Uterus (tissue), 4 donors: ENCODE data around the gene DROSHA. TPM values are rescaled to one million over a fixed set of nuclear protein-coding genes. Genes with fewer than 3 reads are reported as not detected.
"Not testable (repeated sequence)": the region's sequence is repeated elsewhere in the genome, so short reads cannot be mapped to it uniquely, and the experiment has no call there.

ENCODE experiments used
- DNase-seq, 2 donors: peaks; one replicate each; pipeline ENCODE4 v3.0.0-alpha.2; 2019 to 2020
- H3K27ac ChIP-seq, 2 donors: fragments of 200-600 bp; sonication (generic); 1 replicate in 1 of 2; 2 replicates in 1 of 2; pipeline ENCODE4 v1.5.1; 2016 to 2018
- H3K27me3 ChIP-seq, 2 donors: fragments of 200-600 bp; sonication (generic); one replicate each; pipeline ENCODE4 v1.5.1; 2018 to 2019; ENCODE audit warnings: control low read depth in 1 of 2
- H3K36me3 ChIP-seq, 2 donors: fragments of 200-600 bp; sonication (generic); one replicate each; pipeline ENCODE4 v1.5.1; 2019; ENCODE audit warnings: control low read depth in 1 of 2
- H3K4me1 ChIP-seq, 2 donors: fragments of 200-600 bp; sonication (generic); one replicate each; pipeline ENCODE4 v1.5.1; 2018 to 2019; ENCODE audit warnings: control low read depth in 1 of 2
- H3K4me3 ChIP-seq, 2 donors: fragments of 200-600 bp; sonication (generic); 1 replicate in 1 of 2; 2 replicates in 1 of 2; pipeline ENCODE4 v1.5.1; 2018 to 2019; ENCODE audit warnings: mild to moderate bottlenecking in 1 of 2
- H3K9me3 ChIP-seq, 2 donors: fragments of 200-600 bp; sonication (generic); one replicate each; pipeline ENCODE4 v1.5.1; 2019; ENCODE audit warnings: control low read depth in 1 of 2
- CTCF ChIP-seq, 4 experiments: fragments of 200-600 bp in 2 of 4; fragments of 450-650 bp in 2 of 4; sonication (generic) in 2 of 4; IDR thresholded peaks; one replicate each; pipeline ENCODE4 v1.5.1; 2016 to 2019; ENCODE audit warnings: antibody characterized with exemption in 4 of 4, mild to moderate bottlenecking in 2 of 4, moderate library complexity in 1 of 4
- POLR2A ChIP-seq, 2 donors: fragments of 450-650 bp; IDR thresholded peaks; one replicate each; pipeline ENCODE4 v1.6.1; 2016; ENCODE audit warnings: antibody characterized with exemption in 2 of 2, mild to moderate bottlenecking in 1 of 2, moderate library complexity in 1 of 2
- intact Hi-C: fragments of 100-400 bp; cut with DNase I; formaldehyde crosslinking; loops from one replicate; pipeline ENCODE4 v1.15.1; 2023; ENCODE audit warnings: low total_unique reads
- total RNA-seq, 4 donors: library from RNA; depleted of rRNA in 3 of 4; stranded (reverse); fragments of >200 nt in 3 of 4; gene quantifications; one replicate each; pipeline versions ENCODE4 v1.1.0 to v1.2.4, GENCODE V29; 2014 to 2023
- donor health status: DM: yes; HTN: yes; CAD: no.

DROSHA gene
- total RNA-seq, 4 donors from 2014 or later: 17.2 to 82.1 (median 40.5) TPM

- TF ChIP-seq CTCF (IDR thresholded peaks at IDR 0.05) (no peak), POLR2A (IDR thresholded peaks at IDR 0.05) (no peak)
- no peaks in the 10 kb centered on the region for H3K36me3 ChIP-seq
- no peaks in the 10 kb centered on the region for H3K9me3 ChIP-seq
- H3K4me3 ChIP-seq: no peak overlapping the region
- intact Hi-C loops: no loop called here
- no peaks in the 10 kb centered on the region for H3K27me3 ChIP-seq
- no peak overlapping the region for H3K27ac ChIP-seq
- H3K4me1 ChIP-seq: no peaks in the 10 kb centered on the region
- DNase-seq: no peak
These were observed 20.0 kb upstream of the DROSHA start for GRCh38 chr5:31551878-31552277.

- H3K27me3 ChIP-seq, H3K4me1 ChIP-seq, DNase-seq, intact Hi-C loops, H3K36me3 ChIP-seq, H3K27ac ChIP-seq, H3K4me3 ChIP-seq, H3K9me3 ChIP-seq: not testable (repeated sequence)
These were observed 17.2 kb upstream of the DROSHA start for GRCh38 chr5:31549114-31549513.

- Histone ChIP-seq H3K27ac (no peak overlapping the region), H3K4me1 (no peaks in the 10 kb centered on the region), H3K9me3 (no peaks in the 10 kb centered on the region), H3K36me3 (no peaks in the 10 kb centered on the region), H3K27me3 (no peaks in the 10 kb centered on the region), H3K4me3 (no peak overlapping the region)
- intact Hi-C loops: no loop called here
- no peak for DNase-seq
- TF ChIP-seq CTCF (IDR thresholded peaks at IDR 0.05): no peak
- TF ChIP-seq POLR2A (IDR thresholded peaks at IDR 0.05): no peak
These were observed 6.0 kb upstream of the DROSHA start for GRCh38 chr5:31537851-31538250.

- no peaks in the 10 kb centered on the region for H3K27me3 ChIP-seq
- no peaks in the 10 kb centered on the region for H3K36me3 ChIP-seq
- no peak overlapping the region for H3K27ac ChIP-seq
- no peaks in the 10 kb centered on the region for H3K9me3 ChIP-seq
- DNase-seq: no peak
- no peaks in the 10 kb centered on the region for H3K4me1 ChIP-seq
- H3K4me3 ChIP-seq: no peak overlapping the region
- intact Hi-C loops: no loop called here
- no peak for TF ChIP-seq CTCF (IDR thresholded peaks at IDR 0.05)
- no peak for TF ChIP-seq POLR2A (IDR thresholded peaks at IDR 0.05)
These were observed 5.5 kb upstream of the DROSHA start for GRCh38 chr5:31537349-31537748.

- no peak overlapping the region for H3K4me3 ChIP-seq
- intact Hi-C loops: no loop called here
- no peaks in the 10 kb centered on the region for H3K9me3 ChIP-seq
- TF ChIP-seq CTCF (IDR thresholded peaks at IDR 0.05) (no peak), POLR2A (IDR thresholded peaks at IDR 0.05) (no peak)
- no peak for DNase-seq
- H3K4me1 ChIP-seq: no peaks in the 10 kb centered on the region
- H3K27ac ChIP-seq: no peak overlapping the region
- H3K36me3 ChIP-seq: no peaks in the 10 kb centered on the region
- H3K27me3 ChIP-seq: no peaks in the 10 kb centered on the region
These were observed 5.0 kb upstream of the DROSHA start for GRCh38 chr5:31536873-31537272.

GRCh38 chr5:31534527-31535046 is 2.7 kb upstream of the DROSHA start:
- Histone ChIP-seq H3K4me3 (no peak overlapping the region), H3K4me1 (peaks cover 0 to 6% of the 10 kb centered on the region in 2 donors), H3K27ac (no peak overlapping the region), H3K36me3 (no peaks in the 10 kb centered on the region), H3K9me3 (no peaks in the 10 kb centered on the region), H3K27me3 (no peaks in the 10 kb centered on the region)
- TF ChIP-seq POLR2A (IDR thresholded peaks at IDR 0.05) (no peak), CTCF (IDR thresholded peaks at IDR 0.05) (no peak)
- intact Hi-C loops: no loop called here
- no peak for DNase-seq
